ENCODE data around the gene DNAH2.

DNA sequence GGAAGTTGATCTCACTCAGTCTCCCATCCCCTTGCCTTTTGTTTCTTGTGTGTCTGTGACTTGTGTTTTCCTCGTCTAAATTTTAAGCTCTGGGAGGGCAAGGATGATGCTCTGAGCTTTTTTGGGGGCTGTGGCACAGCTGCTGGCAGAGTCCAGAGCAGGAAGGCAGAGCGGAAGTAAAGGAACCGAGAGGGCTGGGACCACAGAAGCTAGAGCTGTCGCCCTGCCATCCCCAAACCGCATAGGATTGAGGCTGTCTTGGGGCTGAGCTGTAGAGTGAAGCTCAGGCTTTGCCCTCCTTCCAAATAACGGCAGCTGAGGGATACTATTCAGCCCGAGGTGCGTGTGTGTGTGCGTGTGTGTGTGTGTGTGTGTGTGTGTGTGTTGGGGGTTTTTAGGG, 3.8 kb upstream of the DNAH2 start:
- TF ChIP-seq, protein P1, sequence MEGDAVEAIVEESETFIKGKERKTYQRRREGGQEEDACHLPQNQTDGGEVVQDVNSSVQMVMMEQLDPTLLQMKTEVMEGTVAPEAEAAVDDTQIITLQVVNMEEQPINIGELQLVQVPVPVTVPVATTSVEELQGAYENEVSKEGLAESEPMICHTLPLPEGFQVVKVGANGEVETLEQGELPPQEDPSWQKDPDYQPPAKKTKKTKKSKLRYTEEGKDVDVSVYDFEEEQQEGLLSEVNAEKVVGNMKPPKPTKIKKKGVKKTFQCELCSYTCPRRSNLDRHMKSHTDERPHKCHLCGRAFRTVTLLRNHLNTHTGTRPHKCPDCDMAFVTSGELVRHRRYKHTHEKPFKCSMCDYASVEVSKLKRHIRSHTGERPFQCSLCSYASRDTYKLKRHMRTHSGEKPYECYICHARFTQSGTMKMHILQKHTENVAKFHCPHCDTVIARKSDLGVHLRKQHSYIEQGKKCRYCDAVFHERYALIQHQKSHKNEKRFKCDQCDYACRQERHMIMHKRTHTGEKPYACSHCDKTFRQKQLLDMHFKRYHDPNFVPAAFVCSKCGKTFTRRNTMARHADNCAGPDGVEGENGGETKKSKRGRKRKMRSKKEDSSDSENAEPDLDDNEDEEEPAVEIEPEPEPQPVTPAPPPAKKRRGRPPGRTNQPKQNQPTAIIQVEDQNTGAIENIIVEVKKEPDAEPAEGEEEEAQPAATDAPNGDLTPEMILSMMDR (IDR thresholded peaks at IDR 0.05 in 8 of 11, conservative IDR thresholded peaks at IDR 0.05 in 3 of 11), result no peak
- no peak for TF ChIP-seq POLR2AphosphoS5 (IDR thresholded peaks at IDR 0.05)
